Smooth muscle cell of the brain vasculature (primary cell): ENCODE measurements around the gene TTC34.
"Not testable (repeated sequence)": the region's sequence is repeated elsewhere in the genome, so short reads cannot be mapped to it uniquely, and the experiment has no call there.

Experiments used
- DNase-seq: peaks from one replicate; pipeline ENCODE4 v3.0.0-alpha.2; 2012; ENCODE audit warnings: low read depth, low spot score

Gene TTC34

GRCh38 chr1:2777424-2778219 is 23.9 kb downstream of the TTC34 start:
- DNase-seq, result no peak

- DNase-seq, result not testable (repeated sequence)
Observed at GRCh38 chr1:2775333-2775732, 26.2 kb downstream of the TTC34 start.

- not testable (repeated sequence) for DNase-seq
Observed at GRCh38 chr1:2768052-2768451, 33.4 kb downstream of the TTC34 start.

- not testable (repeated sequence) for DNase-seq
Observed at GRCh38 chr1:2759433-2759832, 42.1 kb downstream of the TTC34 start.

- not testable (repeated sequence) for DNase-seq
Observed at GRCh38 chr1:2757519-2757918, 44.0 kb downstream of the TTC34 start.

GRCh38 chr1:2755426-2755825 is 46.1 kb downstream of the TTC34 start:
- not testable (repeated sequence) for DNase-seq

- DNase-seq, result not testable (repeated sequence)
Observed at GRCh38 chr1:2754597-2754996, 46.9 kb downstream of the TTC34 start.

GRCh38 chr1:2752503-2752902 is 49.0 kb downstream of the TTC34 start:
- not testable (repeated sequence) for DNase-seq

- DNase-seq, result not testable (repeated sequence)
Observed at GRCh38 chr1:2751866-2752265, 49.6 kb downstream of the TTC34 start.

- DNase-seq, result not testable (repeated sequence)
Observed at GRCh38 chr1:2750766-2751730, 50.4 kb downstream of the TTC34 start.

GRCh38 chr1:2750041-2750680 is 51.3 kb downstream of the TTC34 start:
- not testable (repeated sequence) for DNase-seq

- not testable (repeated sequence) for DNase-seq
Observed at GRCh38 chr1:2748626-2749025, 52.9 kb downstream of the TTC34 start.

- DNase-seq, result not testable (repeated sequence)
Observed at GRCh38 chr1:2694796-2695195, 106.7 kb downstream of the TTC34 start.

GRCh38 chr1:2690180-2690579 is 111.3 kb downstream of the TTC34 start:
- not testable (repeated sequence) for DNase-seq

GRCh38 chr1:2688336-2688665 is 113.2 kb downstream of the TTC34 start:
- not testable (repeated sequence) for DNase-seq

- DNase-seq, result not testable (repeated sequence)
Observed at GRCh38 chr1:2687638-2688335, 113.7 kb downstream of the TTC34 start.

GRCh38 chr1:2687174-2687591 is 114.3 kb downstream of the TTC34 start:
- not testable (repeated sequence) for DNase-seq

GRCh38 chr1:2686091-2686863 is 115.2 kb downstream of the TTC34 start:
- DNase-seq, result not testable (repeated sequence)

- DNase-seq, result not testable (repeated sequence)
Observed at GRCh38 chr1:2685671-2686070, 115.8 kb downstream of the TTC34 start.

- DNase-seq, result not testable (repeated sequence)
Observed at GRCh38 chr1:2684878-2685277, 116.6 kb downstream of the TTC34 start.
